HG03066 (cell line): ENCODE measurements around the gene EIF1.

Source experiments
- ATAC-seq: cut with Tn5 transposase; IDR thresholded peaks from one replicate; pipeline ENCODE4 v1.9.1; 2021; ENCODE audit warnings: low read depth; ENCODE audit not compliant: unreplicated experiment

EIF1 gene

DNA sequence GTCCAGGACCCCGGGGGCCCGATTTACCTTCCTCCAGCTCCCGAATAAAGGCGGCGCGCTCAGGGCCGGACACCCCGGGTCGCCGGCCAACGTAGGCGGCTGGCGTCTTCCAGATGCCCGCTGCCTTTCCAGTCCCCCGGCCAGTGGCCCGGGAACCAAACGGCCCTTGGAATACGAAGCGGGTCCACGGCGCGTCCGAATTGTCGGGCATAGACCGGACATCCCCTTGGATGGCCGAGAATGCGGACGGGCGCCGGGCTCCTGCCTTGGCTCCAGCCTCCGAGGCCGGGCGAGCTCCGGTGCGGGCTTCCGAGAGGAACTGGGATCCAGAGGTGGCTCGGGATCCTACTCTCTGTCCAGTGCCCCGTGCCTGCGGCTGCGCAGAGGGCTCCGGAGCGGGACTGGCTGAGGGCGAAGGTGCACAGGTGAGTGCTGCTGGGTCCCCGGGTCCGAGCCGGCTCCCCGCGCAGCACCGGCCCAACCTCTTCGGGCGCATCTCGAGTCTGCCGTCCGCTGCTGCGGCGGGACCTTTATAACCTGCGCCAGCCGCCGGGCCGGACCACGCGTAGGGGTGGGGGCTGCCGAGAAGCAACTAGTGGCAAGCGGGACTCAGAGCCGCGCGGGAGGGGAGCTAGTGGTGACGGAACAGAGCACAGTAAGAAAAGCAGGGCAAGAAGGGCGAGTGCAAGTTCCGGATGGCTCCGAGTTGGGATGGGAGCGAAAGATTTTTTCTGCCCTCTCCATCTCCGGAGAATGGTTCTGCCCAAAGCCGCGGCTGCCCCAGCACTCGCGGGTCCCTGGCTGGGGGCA lies 45.7 kb downstream of the EIF1 start, which contains the start of gene HAP1:
Gene HAP1, minus strand, starts transcription at position 505 of the 810 bp plus-strand sequence. Its CDS starts 9 bp downstream, at position 496.
- ATAC-seq = no peak

DNA sequence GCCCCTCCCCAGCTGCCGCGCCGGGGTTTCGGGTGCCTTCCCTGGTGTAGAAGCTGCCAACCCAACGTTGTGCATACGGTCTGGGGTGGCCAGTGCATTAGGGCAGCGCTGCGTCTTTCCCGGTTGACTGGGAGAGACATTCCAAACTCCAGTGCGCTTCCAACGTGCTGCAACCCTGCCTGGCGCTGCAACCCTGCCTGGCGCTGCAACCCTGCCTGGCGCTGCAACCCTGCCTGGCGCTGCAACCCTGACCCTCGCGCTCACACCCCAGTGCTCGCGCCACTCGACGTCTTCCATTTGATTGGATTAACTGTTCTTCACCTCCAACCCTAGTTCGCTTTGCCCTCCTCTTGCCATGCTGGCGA lies 46.2 kb downstream of the EIF1 start:
- no peak for ATAC-seq

DNA sequence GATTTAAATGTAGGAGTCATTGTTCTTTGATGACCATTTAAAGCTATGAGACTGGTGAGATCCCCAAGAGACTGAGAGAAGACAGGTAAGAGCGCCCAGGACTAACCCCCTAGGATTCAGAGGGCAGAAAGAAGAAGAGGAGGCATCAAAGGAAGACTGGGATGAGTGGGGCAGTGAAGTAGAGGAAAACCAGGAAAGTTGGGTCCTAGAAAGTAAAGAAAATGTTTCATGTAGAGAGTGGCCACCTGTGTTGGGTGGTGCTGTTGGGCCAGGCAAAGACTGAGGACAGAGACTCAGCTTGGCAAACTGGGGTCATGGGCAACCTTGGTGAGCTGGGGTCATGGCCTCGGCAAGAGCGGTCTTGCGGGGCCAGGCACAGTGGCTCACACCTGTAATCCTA lies 47.1 kb downstream of the EIF1 start:
- ATAC-seq = no peak

DNA sequence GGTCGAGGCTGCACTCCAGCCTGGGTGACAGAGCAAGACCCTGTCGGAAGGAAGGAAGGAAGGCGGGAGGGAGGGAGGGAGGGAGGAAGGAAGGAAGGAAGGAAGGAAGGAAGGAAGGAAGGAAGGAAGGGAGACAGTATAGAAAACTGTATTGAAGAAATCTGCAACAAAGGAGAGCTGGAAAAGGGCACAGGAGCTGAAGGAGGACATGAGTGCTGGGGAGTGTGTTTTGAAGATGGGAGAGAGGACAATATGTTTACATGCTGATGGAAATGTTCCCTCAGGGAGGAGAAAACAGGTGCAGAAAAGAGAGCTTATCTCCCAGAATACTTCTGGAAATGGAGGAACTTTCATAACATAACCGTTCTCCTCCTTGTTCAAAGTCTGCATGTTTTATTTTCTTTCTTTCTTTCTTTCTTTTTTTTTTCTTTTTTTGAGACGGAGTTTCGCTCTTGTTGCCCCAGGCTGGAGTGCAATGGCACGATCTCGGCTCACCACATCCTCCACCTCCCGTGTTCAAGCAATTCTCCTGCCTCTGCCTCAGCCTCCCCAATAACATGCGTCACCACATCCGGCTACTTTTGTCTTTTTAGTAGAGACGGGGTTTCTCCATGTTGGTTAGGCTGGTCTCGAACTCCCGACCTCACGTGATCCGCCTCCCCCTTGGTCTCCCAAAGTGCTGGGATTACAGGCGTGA lies 48.4 kb downstream of the EIF1 start:
- ATAC-seq = no peak

DNA sequence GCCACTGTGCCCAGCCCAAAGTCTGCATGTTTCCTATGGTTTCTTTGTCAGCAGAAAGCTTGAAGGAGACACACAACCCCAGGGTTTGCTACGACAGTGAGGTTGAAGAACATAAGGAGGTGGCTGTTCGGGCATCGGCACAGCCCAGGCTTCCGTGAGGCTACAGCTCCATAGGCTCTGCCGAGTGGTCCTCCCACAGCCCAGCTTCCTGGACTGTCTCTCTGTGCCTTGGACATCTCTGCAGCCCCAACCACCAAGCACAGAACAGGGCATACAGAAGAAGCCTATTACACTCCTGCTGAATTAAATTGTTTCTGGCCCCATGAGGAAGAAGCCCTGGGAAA lies 49.0 kb downstream of the EIF1 start:
- ATAC-seq = no peak

DNA sequence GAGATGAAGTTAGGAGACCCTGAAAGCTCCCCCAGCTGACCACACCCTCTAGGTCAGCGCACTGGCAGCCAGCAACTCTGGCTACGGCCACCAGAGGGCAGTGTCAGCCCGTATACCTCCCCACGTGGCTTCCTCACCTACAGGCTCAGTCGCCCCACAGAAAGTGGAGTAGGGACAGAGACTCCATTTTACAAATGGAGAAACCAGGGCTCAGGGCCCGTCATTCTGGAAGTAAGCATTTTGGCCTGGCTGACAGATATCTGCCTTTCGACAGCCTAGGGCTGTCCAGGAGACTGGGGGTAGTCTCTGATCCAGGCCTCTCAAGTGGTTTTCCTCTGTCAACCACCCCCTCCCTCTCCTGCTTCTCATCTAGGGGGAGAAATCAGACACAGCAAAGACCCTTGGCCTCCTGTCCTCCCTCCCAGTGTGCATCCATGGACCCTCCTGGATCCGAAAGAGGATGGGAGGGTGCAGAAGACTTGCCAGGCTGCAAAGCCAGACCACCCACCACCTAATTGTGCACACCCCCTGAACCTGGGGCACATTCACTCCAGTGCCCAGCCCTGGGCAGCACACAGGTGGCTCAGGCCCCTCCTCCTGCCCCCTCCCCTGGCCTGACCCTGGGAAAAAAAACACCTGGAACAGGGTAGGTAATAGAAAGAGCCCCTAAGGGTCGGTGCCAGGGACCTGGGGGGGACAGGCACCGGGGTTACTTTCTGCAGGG lies 49.6 kb downstream of the EIF1 start:
- ATAC-seq = no peak

DNA sequence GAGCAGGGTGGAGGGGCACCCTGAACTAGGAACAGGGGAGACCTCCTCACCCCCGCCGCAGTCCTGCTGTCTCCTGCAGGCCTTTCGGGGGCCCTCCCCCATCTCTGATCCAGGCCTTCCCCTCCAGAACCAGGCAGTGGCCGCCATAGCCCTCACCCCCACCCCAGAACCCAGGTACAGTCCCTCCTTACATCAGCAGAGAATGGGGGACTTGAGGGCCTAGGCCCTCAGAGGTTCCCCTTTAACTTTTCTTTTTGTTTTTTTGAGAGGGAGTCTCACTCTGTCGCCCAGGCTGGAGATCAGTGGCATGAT lies 50.1 kb downstream of the EIF1 start:
- no peak for ATAC-seq

DNA sequence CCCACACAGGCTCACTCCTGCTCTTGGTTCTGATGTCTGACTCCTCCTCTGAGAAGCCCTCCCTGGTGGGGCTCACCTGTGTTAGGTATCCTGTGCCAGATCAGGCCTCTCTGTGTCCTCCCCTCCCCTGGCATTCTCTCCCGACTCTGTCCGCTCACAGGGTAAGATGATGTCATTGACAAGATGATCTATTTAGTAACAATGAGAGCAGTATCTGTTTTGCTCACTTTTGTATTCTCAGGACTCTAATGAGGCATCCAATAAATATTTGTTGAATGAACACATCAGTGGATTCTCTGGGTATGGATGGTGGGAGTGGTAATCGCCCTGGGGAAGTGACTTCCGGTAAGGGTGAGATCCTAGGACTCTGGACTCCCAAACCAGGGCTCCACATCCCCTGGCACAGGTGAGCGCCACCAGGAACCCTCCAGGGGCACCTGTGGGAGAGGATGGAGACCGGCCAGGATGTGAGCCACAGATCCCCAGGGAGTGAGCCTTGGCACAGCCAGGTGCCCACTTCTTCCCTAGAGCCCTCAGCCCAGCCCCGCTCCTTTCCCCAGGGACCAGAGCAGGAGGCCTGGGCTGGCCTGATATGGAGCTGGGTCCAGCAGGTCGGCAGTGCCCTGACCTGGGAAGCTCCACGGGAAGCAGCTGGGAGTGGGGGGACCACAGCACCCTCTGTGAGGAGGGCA lies 51.1 kb downstream of the EIF1 start:
- no peak for ATAC-seq

DNA sequence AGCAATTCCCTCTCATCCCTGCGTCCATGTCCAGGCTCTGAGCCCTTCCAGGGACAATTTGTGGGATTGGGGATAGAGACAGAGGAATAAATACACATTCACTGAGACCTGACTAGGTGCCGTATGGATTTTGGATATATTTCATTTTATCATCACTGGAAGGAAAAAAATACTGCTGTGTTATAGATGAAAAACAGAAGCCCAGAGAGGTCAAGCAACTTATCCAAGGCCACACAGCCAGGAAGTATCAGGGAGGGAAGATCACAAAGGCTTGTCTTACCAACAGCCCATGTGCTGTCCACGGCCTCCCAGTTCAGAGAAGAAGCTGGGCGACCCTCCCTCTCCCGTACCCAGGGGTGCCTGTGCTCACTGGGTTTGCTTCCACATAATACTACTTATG lies 51.8 kb downstream of the EIF1 start:
- no peak for ATAC-seq

DNA sequence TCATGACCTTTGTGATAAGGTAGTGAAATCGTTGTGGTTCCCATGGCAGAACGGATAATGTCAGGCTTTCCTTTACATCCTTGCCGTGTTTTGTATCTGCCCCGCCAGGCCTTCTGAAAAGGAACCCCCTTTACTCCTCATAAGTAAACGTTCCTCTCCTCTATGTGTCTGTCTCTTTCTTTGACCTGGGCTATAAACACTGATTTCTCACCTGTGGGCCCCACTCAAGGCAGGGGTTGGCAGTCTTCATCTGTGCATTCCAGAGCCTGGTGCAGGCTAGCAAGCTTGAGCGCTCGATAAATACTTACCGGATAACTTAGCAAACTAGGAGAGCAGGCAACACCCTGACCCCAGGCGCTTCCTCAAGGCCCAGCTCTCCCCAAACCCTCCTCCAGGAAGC lies 53.0 kb downstream of the EIF1 start:
- no peak for ATAC-seq
